NCI-H2081 (cell line): ENCODE data around the gene IQUB.
"Not testable (repeated sequence)": the region's sequence is repeated elsewhere in the genome, so short reads cannot be mapped to it uniquely, and the experiment has no call there.

Experiments
- DNase-seq, 2 experiments: peaks; one replicate each; lab custom pipeline; 2025; lab: John Stamatoyannopoulos, UW

The IQUB gene

DNA sequence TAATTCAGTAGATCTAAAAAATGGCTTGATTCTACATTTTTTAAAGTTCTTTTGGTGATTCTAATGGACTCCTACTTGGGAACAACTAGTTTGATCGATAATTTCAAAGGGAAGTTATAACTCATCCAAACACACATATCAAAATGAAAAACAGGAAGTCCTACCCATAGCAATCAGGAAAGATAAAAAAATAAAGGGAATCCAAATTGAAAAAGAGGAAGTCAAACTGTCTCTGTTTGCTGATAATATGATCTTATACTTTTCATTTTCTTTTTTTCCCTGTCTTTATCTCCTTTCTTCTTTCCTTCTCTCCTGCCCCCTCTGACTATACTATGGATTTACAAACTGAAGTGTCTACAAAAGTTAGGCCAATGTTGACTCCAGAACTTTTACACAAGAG lies 118.8 kb downstream of the IQUB start:
- no peak for DNase-seq

- no peak for DNase-seq
Observed at GRCh38 chr7:123410273-123410904, 124.0 kb downstream of the IQUB start.

DNA sequence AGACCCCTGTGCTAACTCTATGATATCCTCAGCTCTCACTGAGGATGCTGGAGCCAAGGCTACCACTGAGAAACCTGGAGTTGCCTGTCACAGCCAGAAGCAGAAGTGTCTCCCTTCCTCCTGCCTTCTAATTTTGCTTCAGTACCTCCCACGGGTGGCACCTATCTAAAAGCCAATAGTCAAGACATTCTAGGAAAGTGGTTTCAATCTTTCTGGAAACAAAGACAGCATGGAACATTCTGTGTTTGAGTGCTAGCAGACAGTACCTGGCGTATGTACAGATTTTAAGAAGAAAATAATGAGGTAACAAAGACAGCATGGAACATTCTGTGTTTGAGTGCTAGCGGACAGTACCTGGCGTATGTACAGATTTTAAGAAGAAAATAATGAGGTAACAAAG lies 126.4 kb downstream of the IQUB start:
- DNase-seq = not testable (repeated sequence)
